GM12865 (cell line): Measurements from ENCODE around the gene TNNT2.

ENCODE experiments used
- DNase-seq: peaks from one replicate; pipeline ENCODE4 v3.0.0; 2010; ENCODE audit warnings: low read depth
- H3K4me3 ChIP-seq: 2 replicates; pipeline ENCODE4 v1.5.1; 2011; ENCODE audit warnings: mild to moderate bottlenecking, low read depth, low read length, control low read depth
- CTCF ChIP-seq: IDR thresholded peaks from 2 replicates; pipeline ENCODE4 v1.5.1; 2011; ENCODE audit warnings: low read length, control low read depth, low read depth, inconsistent platforms; ENCODE audit not compliant: insufficient read depth; ENCODE audit errors: missing control alignments

Gene TNNT2

DNA sequence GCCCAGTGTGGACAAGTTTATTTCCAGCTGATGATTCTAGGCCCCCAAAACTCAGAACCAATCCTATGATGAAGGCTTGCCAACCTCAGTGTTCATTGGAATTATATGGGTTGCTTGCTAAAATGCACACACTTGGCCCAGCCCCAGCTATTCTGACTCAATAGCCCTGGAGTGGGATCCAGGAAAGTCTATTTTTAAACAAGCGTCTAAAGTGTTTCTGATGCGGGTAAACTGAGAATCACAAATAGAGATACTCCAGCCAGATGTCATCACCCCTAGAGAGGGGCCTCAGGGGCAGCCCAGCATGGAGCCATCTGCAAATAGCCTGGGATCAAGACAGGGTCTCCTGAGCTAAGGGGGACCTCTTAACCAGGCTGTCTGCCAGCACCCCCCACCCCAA is 48.2 kb downstream of the TNNT2 start:
- no peak overlapping the region for H3K4me3 ChIP-seq
- no peak for TF ChIP-seq CTCF
- DNase-seq: no peak

GRCh38 chr1:201328576-201328975 is 48.9 kb downstream of the TNNT2 start:
- H3K4me3 ChIP-seq: no peak overlapping the region
- DNase-seq: no peak
- no peak for TF ChIP-seq CTCF

GRCh38 chr1:201327687-201328240 is 49.7 kb downstream of the TNNT2 start:
- DNase-seq: no peak
- no peak overlapping the region for H3K4me3 ChIP-seq
- no peak for TF ChIP-seq CTCF

- no peak for TF ChIP-seq CTCF
- no peak overlapping the region for H3K4me3 ChIP-seq
- no peak for DNase-seq
Observed at GRCh38 chr1:201326710-201327109, 50.8 kb downstream of the TNNT2 start.

DNA sequence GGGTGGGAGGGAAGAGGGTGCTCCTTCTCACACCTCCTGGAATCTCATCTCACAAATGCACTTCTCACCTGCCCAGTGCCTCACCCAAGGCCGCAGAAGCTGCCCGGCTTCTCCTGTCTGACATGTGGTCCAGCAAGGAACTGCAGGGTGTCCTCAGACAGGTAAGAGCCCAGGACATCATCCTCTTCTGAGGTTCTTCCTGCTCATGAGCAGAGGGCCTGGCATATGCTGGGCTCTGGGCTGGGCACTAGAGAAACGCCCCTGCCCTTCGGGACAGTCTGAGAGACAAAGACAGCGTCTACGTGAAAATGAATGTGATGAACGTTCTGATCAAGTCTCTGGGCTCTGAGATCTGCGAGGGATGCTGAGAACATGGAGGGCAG is 51.8 kb downstream of the TNNT2 start:
- H3K4me3 ChIP-seq: no peak overlapping the region
- no peak for DNase-seq
- TF ChIP-seq CTCF: no peak

DNA sequence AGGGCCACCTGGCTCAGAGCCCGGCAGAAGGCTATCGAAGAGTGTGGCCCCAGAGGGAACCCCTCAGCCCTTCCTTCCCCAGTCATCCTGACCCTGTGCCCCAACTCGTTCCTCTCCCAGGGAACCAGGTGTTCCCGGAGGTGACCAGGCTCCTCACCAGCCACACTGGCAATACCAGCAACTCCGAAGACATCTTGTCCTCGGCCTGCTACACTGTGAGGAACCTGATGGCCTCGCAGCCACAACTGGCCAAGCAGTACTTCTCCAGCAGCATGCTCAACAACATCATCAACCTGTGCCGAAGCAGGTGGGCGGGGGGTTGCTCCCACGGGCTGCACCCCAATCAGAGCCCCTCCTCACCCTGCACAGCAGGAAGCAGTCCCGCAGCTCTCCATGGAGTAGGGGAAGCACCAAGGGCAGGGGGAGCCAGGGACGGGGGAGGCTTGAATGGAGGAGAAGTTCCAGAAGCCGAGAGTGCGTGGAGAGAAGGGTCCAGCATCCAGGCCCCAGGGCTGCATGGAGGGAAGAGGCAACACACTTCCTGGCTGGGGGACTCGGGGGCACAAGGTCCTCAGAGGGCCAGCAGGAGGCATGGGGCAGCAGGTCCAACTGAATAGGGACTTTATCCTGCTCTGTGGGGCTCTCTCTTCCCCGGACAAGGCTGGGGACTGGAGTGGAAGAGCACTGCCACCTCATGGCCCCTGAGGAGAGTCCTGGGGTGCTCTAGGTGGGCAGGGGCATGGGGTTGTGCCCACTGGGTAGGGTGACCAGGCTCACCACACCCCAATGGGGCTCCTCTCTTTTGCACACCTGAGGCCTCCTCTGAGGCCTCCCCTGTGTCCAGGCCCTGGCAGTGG is 52.4 kb downstream of the TNNT2 start:
- no peak overlapping the region for H3K4me3 ChIP-seq
- TF ChIP-seq CTCF: no peak
- no peak for DNase-seq
